Erythroblast (primary cell): Measurements from ENCODE around the gene SH3RF1.

ENCODE experiments used
- DNase-seq, 2 experiments: peaks; one replicate each; lab custom pipeline; 2025; lab: John Stamatoyannopoulos, UW
- GATA1 ChIP-seq: IDR thresholded peaks from 2 replicates; pipeline ENCODE4 v1.6.1; 2011; ENCODE audit warnings: low read depth, mild to moderate bottlenecking, control low read depth, low read length, moderate library complexity
- POLR2A ChIP-seq: IDR thresholded peaks from 2 replicates; pipeline ENCODE4 v1.6.1; 2011; ENCODE audit warnings: mild to moderate bottlenecking, low read length

The SH3RF1 gene

DNA sequence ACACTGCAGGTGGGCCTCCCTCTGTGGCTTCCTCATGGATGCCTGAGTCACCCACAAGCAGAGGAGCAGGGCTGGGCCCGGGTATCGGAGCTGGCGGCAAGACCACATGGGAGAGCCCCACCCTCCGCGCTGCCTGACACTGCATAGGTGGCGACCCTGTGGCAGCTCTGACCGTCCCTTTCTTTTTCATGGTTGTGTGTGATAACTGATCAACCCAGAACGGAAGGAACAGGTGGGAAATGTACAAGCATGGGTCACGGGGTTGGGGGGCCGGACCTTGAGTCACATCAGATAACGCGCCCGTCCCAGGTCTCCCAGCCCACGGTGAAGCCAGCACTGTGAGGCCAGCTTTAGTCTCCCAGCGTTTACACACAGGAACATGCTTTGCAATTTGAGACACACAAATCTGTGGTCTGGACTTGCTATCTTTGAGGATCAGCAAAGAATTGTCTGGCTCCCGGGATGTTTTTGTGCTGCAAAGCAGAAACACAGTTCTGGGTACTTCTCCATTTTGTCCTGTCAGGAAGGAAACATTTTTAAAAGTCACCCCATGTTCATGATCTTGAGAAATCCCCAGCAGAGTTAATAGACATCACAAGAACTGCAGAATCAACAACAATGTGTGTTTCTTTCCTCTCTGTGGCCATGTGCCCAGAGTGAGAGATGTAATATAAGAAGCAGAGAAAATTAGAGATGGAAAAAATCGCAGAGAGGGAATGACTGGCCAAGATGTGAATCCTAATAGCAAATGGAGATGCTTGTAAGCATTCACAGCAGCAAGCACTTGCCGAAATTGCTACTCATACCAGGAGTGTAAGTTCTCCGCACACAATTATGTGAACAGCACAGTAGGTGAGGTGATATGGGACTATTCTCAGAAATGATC is 190.6 kb downstream of the SH3RF1 start:
- DNase-seq = peak; percentile 26 to 27
- TF ChIP-seq POLR2A (no peak), GATA1 (no peak)

DNA sequence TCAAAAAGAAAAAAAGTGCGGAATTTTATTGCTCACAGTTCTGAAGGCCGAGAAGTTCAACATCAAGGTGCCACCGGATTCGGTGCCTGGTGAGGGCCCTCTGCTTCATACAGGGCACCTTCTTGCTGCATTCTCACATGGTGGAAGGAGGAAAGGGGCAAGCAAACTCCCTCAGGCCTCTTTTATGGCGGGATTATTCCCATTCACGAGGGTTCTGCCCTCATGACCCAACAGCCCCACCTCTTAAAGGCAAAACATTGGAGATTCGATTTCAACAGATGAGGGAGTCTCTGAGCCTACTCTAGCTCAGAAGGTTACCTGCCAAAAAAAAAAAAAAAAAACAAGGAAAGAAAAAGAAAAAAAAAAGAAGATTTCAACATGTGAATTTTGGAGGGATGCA is 196.6 kb downstream of the SH3RF1 start:
- no peak for DNase-seq
- TF ChIP-seq POLR2A (no peak), GATA1 (no peak)

DNA sequence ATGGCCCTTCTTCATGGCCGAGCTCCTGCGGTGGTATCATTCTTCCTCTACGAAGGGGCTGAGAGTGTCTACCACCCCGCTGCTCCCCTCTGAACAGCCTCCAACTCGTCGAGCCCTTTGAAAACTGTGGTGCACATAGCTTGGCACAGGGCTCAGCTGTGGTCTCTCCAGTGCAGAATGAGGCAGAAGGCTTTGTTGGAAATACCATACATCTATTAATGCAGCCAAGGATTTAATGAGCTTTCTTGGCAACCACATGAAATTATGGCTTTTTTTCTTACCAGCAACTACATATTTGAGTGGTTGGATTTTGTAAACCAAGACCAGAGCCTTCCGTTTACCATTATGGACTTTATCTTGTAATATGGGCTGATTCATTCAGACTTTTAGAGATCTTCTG is 199.0 kb downstream of the SH3RF1 start:
- no peak for DNase-seq

DNA sequence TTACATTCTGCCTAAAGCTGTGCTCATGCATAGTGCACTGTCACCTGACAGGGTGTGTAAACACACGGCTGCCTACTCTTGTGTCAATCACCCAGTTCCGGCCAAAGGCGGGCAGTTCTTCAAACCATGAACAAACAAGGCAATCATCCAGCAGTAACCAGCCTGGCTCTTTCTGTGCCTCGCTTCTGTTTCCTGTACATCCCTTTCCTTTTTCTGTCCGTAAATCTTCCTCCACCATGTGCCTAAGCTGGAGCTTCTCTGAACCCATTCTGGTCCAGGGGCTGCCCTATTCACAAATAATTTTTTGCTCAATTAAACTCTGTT is 199.9 kb downstream of the SH3RF1 start:
- DNase-seq = no peak
- TF ChIP-seq GATA1 (no peak), POLR2A (no peak)

More for the DNA sequence above, 199.0 kb downstream of the SH3RF1 start:
- TF ChIP-seq GATA1 (no peak), POLR2A (no peak)

DNA sequence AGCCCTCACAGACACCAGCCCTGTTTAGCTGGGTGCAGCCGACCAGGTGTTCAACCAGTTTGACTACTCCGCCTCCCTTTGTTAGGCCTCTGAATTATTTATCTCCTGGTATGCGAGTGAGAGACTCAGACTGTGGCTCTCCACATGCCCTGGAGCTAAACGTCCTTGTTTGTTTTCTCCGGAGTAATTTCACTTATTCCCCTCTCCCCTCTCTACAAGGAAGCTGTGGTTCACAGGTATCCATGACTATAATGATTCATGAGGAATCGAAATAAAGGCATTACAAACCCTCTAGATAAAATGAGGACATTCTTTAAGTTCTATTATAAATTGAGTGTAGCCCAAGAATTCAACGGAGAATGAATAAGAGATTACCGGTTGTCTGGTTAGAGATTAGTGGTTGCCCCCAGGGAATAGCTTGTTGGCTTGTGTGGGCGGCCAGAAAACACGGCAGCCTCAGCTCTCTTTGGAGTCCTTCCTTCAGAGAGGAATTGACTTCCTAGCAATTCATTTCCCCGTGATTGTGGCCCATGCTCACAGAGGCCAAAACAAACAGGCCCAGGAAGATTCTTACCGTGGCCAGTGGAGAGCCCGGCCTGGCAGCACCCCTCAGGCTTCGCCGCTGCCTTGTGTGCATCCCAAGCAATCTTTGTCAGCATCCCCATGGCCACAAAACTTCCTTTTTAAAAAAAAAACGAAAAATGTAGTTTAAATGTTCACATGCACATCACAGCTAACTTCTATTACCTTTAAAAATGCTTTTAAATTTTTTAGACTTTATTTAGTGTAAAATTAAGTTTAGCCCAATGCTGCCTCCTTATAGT is 200.5 kb downstream of the SH3RF1 start:
- DNase-seq = no peak
- TF ChIP-seq POLR2A (no peak), GATA1 (no peak)

DNA sequence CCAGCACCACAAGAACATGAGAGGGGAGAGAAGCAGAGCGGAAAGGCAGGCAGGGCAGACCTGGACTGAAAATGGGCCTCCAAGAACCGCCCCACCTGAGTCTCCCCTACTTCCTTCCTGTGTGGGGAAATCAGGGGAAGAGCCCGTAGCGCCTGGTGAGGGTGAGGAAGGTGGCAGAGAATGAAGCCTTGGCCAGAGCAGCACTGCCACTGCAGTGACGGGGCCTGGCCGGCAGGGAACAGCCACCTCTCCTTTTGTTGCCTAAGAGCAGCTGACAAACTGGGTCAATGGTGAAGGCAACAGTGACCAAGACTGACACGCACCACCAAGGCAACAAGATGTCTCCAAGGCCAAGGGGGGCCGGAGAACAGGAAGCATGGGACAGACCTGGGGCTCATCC is 202.3 kb downstream of the SH3RF1 start:
- no peak for DNase-seq
- TF ChIP-seq GATA1 = no peak
- no peak for TF ChIP-seq POLR2A

DNA sequence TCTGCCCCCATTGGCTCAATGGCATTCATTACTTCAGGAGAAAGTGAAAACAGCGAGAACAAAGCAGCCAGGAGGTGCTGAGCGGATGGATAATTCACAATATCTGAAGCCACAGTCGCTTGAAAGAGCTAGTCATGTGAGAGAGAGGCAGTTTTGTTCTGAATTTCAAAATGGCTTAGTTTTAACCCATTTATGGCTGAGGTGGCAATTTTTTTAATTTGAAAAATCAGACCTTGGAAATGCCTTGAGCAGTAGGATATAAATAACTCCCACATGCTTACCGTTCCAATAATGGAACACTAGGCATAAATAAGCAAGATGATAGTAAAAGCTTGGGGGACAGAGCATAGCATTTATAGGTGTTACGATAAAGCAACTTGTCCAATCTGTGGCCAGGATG is 203.8 kb downstream of the SH3RF1 start:
- no peak for DNase-seq
- TF ChIP-seq GATA1 = no peak
- no peak for TF ChIP-seq POLR2A

DNA sequence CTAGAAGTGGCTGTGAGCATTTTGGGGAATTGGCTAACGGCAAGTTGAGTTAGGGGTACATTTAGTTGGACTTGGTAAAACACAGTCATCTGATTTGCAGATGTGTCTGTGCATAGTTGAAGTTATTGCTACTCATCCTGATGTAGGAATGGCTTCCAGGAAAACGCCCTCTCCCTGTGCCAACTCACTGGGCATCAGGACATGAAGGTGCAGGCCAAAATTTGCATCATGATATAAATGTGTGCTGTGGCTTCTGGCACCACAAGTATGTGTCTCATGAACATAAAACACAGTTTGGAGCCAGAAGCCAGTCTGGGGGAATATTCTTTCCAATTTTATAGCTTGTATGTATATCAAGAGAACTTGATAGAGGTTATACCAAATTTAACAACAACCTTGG is 206.5 kb downstream of the SH3RF1 start:
- DNase-seq = no peak
- TF ChIP-seq POLR2A = no peak
- no peak for TF ChIP-seq GATA1

DNA sequence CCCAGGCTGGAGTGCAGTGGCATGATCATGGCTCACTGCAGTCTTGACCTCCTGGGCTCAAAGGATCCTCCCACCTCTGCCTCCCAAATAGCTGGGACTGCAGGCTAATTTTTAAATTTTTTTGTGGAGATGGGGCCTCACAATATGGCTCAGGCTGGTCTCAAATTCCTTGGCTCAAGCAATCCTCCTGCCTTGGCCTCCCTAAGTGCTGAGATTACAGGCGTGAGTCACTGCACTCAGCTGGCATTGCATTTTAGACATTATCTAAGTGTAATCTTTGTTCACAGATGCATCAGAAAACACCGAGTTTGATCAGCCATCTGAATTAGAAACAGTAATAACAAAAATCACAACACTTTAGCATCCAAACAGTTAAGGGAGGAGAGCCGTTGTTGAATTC is 207.3 kb downstream of the SH3RF1 start:
- TF ChIP-seq POLR2A (no peak), GATA1 (no peak)
- DNase-seq = no peak

DNA sequence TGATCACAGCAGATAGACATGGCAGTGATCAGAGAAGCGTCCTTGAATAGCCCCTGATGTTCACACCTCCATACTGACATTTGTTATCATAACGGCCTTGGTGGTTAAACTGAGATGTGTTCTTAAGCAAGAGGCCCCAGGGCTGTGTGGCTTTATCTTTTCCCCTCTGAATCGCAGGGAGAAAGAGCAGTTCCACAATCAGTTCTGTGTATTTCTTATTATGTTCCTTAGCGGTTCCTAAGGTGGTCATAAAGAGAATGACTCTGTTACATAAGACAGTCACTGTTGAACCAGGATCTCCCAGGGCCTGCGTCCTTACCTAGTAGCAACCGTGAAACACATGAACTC is 207.9 kb downstream of the SH3RF1 start:
- no peak for TF ChIP-seq POLR2A
- TF ChIP-seq GATA1 = no peak
- DNase-seq = no peak

DNA sequence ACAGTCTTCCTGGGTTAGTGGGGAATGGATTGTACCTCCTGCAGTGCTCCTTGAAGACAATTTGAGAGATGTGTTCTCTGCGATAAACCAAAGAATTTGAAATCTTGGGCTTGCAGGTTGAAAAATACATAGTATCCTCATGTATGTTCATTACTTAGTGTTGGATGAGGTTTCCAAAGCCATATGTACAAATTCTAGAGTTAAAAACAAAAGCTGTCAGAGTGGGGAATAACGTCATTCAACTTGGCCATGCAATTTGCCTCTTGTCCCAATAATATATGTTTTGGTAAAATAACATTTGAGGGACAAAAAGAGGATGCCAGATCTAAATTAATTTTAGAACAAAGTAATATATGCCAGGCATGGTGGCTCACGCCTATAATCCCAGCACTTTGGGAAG is 209.4 kb downstream of the SH3RF1 start:
- no peak for DNase-seq
- TF ChIP-seq POLR2A (no peak), GATA1 (no peak)

DNA sequence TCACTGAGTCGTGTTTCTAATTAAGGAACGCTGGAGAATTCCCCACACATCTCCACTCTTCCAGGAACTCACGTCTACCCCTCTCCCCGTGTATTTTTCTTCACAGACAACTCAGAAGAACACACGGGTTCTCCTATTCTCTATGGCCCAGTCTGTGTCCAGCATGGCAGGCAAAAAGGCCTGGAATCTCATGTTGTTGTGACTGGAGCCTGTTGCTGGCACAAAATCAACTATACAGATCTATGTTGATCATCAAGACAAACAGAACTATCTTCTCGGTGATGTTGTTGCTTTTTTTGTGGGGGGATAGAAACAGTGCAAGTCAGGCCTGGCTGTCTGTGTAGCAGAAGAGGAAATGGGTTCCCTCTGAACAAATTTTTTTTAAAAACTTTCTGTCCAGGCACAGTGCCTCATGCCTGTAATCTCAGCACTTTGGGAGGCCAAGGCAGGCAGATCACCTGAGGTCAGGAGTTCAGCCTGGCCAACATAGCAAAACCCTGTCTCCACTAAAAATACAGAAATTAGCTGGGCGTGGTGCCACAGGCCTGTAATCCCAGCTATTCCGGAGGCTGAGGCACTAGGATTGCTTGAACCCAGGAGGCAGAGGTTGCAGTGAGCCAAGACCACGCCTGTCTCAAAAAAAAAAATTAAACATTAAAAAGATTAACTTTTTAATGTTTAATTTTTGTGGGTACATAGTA is 210.2 kb downstream of the SH3RF1 start:
- TF ChIP-seq POLR2A (no peak), GATA1 (no peak)
- DNase-seq = no peak

DNA sequence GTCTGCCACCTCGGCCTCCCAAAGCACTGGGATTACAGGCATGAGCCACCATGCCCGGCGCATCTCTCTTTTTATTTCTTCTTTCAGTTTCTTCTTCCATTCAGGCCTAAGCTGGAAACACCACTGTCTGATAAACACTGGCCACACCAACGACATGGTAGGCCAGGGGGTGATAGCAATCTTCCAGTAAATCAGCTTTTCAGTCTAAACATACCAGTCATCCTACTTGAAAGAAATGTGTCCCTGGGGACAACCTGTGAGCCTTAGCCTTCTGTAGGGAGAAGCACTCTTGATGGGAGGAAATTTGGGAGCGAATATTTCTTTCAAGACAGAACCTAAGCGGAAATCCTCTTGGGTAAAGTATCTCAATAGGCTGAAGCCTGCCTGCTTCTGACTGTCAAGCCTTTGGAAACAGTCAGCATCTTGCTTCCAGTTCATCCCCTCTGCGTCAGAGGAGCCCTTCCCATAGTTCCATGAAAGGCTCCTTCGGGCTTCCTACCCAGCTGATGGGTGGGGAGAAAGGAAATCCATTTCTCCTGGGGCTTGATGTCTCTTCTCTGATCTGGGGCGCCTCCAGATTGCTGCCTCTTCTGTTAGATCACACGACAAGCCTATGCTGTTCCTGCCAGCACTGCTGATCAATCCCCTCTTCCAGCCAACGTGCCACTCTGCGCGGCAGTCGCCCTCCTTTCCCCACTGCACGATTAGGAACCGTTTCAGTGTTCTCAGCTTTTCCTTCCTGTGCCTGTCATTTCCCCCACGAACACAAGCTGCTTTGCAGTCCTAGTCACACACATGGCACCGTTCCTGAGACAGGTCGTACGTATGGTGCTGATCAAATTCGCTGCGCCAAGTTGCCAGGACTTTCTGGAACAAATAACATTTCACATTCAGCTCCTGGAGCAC is 211.2 kb downstream of the SH3RF1 start:
- no peak for TF ChIP-seq GATA1
- no peak for TF ChIP-seq POLR2A

DNA sequence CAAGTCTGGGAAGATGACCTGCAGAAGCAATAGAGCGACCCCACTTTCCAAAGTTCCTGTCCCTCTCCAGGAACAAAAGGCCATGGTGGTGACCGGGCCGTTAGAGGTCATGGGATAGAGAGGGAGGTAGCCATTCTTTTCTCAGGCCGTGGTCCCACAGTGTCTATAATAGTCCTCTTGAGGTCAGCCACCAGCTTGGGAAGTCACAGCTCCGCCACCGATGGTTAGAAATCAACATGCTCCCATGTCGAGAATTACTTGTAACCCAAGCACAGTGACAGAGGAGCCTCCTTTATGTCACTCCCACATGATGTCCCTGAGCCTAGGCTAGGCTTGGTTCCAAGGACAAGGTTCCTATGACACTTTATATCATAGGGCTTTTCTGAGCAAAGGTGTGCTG is 212.4 kb downstream of the SH3RF1 start:
- no peak for DNase-seq
- TF ChIP-seq POLR2A (no peak), GATA1 (no peak)

More for the DNA sequence above, 211.2 kb downstream of the SH3RF1 start:
- DNase-seq = no peak

DNA sequence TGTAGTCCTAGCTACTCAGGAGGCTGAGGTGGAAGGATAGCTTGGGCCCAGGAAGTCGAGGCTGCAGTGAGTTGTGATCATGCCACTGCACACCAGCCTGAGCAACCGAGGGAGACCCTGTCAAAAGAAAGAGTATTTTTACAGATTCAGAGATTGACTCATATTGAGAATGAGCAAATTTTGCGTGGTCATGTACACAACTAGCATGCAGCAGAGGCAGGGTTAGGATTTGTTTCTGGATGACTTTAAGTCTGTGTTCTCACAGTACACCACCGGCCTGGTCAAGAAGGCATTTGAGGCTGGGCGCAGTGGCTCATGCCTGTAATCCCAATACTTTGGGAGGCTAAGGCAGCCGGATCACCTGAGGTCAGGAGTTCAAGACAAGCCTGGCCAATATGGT is 215.9 kb downstream of the SH3RF1 start:
- no peak for TF ChIP-seq GATA1
- no peak for TF ChIP-seq POLR2A
- DNase-seq = no peak
